Stimulated activated CD4-positive, alpha-beta T cell treated with anti-CD3 and anti-CD28 coated beads, Interleukin-12 subunit alpha, Interleukin-12 subunit beta, amount 100 ng/mL, for 48 hours (primary cell): ENCODE measurements around the gene CDH24.
"Not testable (repeated sequence)": the region's sequence is repeated elsewhere in the genome, so short reads cannot be mapped to it uniquely, and the experiment has no call there.

Experiments
- DNase-seq, 3 donors: peaks; one replicate each; pipeline ENCODE4 v3.0.0-alpha.2; 2020; ENCODE audit warnings: low read depth in 2 of 3, low spot score in 1 of 3

CDH24 gene

DNA sequence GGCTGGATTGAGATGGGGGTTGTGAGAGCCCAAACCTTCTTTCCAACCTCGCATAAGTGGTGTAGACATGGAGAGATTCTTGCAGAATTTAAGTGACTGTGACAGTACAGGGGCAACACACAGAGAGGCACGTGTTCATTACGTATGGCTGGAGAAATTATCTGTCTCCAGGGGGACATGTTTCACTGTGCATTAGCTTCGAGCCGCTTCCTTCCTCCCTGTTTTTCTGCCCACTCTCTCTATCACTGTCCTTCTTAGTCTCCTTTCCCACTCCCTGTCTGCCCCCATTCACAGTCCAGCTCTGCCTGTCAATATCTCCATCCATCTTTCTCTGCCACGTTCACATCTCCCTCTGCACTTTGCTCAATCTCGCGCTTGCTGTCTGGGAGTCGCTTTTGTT lies 35.9 kb downstream of the CDH24 start:
- DNase-seq: no peak

DNA sequence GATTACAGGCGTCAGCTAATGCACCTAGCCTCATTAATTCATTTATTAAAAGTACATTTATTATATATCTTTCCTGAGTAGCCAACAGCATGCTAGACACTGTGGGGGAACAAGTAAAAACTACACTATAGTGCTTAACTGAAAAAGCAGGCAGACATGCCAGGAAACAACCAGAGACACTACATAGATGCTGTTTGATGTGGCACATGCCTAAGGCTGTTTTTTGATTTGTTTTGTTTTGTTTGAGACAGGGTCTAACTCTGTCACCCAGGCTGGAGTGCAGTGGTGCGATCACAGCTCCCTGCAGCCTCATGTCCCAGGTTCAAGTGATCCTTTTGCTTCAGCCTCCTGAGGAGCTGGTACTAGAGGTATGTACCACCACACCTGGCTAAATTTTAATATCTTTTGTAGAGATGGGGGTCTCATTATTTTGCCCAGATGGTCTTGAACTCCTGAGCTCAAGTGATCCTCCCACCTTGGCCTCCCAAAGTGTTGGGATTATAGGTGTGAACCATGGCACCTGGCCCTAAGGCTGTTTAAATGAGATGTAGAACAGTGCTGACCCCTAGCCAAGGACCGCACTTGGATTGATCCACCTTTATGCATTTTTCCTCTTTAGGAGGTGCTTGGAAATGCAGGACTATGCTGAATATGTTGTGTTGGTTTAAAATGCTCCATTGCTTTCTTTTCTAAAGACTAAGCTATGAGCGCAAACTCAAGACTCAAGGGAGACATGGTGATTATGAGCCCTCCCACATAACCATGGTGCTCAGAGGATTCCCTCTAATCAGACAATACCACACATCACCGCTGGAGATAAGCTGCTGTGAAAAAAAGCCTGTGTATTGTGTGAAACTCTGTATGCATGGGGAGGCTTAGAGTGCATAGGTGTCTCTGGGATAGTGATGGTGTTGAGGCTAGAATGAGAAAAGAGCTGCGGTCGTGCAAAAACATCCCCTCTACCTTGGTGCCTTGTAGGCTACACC lies 36.9 kb downstream of the CDH24 start:
- DNase-seq: no peak

DNA sequence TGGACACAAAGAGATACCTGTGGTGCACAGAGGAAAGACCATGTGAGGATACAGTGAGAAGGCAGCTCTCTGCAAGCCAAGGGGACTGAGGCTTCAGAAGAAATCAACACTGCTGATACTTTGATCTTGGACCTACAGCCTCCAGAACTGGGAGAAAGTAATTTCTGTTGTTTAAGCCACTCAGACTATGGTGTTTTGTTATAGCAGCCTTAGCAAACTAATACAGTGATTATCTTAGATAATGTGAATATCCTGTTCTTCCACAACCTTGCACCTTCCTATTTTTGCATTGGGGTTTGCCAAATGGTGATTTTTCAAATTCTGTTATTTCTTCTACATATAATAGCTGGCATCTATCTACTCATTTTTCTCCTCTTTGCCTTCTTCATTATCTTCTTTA lies 39.2 kb downstream of the CDH24 start:
- no peak for DNase-seq

DNA sequence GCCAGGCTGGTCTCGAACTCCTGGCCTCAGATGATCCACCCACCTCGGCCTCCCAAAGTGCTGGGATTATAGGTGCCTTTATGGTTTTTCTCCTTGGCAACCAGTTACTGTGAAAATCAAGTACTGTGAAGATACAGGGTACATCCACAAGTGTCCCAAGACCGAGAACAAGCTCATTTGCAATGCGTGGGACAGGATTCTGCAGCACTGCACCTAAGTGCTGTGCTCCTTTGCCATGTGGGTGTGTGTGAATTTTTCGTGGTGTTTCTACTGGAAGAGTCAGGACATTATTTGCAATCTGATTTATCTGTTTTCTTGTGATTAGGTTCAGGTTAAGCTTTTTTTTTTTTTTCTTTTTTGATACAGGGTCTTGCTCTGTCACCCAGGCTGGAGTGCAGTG lies 40.2 kb downstream of the CDH24 start:
- no peak for DNase-seq

DNA sequence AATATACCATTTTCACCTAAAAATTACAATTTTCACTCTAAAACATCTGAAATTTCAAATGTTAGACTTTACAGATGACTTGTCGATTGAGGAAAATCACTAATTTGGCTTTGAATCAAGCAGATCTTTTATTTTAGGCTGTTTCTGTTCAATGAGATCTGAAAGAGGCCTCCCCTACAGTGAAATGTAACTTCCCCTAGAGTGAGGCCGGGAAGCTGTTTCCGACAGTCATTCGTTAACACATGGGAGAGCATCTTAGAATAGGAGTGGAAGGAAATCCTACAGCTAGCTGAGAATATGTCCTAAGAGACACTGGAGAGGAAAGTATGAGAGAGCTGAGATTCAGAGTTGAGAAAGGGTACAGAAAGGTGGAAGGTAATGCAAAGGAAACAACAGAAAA lies 41.7 kb downstream of the CDH24 start:
- DNase-seq: no peak

DNA sequence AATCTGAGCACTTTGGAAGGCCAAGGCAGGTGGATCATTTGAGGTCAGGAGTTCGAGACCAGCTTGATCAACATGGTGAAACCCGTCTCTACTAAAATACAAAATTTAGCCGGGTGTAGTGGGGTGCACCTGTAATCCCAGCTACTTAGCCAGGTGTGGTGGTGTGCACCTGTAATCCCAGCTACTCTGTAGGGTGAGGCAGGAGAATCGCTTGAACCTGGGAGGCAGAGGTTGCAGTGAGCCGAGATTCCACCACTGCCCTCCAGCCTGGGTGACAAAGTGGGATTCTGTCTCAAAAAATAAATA lies 43.6 kb downstream of the CDH24 start:
- not testable (repeated sequence) for DNase-seq

DNA sequence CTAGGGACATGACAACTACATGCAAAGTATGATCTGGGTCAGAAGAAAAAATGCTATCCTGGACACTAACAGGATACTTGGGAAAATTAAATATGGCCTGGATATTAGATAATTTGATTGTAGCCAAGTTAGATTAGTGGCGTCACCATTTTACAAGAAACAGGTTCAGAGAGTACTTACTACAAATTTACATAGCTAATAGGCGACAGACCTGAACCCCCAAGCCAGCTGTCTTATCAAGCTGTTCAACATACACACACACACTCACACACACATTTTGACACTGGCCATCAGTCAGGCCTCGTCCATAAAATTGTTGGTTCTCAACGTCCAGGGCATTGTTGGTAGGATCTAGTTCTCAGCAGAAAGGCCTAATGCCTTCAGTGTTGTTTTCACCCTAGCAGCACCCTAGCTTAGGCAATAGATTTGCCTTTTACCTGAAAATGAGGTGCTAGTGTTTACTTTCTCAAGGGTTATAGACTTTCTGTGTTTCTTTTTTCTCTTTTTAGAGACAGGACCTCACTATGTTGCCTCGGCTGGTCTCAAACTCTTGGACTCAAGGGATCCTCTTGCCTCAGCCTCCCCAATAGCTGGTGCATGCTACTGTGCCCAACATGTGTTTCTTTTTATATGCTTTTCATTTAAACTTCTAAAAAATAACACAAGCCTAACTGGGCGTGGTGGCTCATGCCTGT lies 44.1 kb downstream of the CDH24 start:
- DNase-seq: no peak

DNA sequence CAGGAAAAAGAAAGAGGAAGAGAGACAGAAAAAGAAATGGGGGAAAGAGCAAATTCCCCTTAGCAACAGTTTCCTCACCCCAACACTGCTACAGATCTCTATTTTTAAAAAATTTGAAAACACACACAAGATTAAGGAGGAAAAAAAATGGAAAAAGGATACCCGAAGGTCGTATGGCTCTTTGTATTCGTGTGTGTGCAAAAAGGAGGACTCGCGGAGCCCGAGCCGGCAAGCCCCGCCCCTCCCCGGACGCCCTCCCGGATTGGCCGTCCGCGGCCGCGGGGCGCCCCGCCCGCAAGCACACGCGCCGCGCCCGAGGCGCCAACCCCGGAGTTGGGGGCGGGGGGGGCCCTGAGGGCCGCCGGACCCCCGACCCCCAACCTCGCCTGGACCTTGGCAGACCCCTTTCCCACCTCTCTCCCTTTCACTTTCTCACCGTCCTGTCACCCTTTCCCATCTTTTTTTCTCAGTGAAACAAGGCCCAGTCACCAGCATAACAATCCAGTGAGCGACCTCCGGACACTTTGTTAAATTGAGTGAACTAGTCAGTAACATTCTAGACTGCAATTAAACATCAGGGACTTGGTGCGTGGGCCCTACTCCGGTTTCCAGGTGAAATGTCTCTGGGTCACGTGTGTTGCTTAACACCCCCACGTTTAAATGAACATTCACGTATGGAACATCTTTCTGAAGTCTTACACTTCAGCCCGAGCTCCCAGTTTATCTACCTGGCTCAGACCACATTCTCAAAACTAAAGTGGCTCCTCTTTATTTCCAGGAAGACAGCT lies 47.2 kb downstream of the CDH24 start, which contains the start of gene C14orf93:
Gene C14orf93, minus strand, starts transcription at position 205 of the 788 bp plus-strand sequence. CDS start 11,120 bp downstream, outside the sequence.
- peak; percentile 63 to 79 (median 74) for DNase-seq

DNA sequence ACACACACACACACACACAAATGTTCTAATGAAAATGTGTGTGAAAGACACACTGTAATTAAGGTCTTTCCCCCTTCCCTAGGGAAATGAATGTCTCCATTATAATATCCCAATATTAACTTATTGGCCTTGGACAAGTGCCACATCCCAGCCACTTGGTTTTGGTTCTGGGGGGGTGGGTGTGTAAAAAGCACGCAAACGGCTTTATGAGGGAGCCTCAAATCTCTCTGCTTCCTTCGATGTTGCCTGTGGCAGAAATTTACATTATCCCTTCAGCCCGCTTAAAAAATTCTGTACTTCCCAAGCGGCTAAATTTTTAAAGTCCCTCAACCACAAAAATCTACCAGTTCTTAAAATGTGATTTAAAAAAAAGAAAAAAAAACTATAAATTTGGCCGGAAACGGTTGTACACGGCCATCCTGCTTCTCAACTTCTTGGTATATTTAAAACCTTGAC lies 47.8 kb downstream of the CDH24 start:
- no peak for DNase-seq

DNA sequence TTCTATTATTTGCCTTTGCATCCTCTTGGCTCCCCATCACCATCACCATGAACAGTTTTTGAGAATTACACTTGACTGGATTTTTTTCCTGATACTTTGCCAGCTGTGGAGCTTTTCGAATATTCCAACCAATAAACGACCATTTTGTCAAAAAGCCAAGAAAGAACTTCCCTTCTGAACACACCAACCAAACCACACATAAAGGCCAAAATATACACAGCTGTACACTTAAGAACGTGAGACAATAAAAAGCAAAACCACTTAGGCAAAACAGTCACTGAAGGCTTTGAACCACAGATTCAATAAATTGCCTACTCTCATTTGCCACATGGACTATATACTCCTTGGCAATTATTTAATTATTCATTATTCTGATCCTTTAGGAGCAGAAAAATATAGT lies 48.5 kb downstream of the CDH24 start:
- no peak for DNase-seq

DNA sequence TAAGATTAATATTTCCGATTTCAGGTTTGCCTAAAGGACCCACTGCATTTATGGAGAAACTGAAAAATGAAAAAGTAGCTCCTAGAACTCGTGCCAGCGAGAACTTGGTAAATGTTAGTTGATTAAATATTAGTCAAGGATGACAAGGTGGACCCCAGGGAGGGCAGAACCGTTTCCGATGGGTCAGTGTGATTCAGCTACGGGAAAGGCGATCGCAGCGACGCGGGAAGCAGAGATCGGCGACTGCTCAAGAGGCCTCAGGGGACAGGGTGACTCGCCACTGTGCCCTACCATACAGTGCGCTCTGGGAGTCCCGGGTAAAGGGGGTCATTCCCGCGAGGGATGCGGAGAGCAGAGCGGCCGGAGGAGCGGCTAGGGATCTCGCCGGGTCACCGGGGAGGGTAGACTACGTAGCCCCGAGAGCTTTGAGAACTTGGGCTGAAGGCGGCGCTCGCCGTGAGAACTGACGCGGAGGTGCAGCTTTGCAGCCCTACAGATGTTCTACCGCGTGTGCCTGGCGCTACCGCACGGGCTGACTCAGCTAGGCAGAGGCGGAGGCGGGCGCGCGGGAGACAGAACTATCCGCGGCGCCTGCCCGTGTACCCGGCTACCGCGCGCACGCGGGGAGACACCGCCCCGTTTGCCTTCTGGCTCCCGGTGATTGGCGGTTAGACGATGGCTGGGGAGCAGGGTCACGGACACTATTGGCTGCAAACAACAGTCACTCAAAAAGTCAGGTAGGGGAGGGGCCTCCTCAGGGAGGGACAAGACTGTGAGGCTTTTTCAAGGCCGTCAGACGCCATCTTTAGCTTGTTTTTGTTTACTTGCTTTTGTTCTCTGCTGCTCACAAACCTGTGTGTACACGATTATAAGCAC lies 50.5 kb downstream of the CDH24 start:
- peak; percentile 94 to 96 (median 95) for DNase-seq

DNA sequence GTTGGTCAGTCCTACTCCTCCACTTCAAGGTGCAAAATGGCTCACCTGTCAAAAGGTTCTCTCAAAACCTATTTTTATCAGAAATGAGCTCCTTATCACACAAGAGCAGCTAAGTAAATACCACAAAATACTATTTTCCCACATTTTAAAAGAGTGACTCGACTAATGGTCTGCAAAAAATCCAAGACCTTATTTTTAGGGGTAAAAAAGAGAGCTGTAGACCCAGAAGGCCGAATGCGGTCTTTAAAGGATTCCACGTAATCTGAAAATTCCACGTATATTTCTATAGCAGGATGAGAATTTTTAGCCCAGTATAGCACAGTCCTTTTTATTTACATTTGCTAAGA lies 51.2 kb downstream of the CDH24 start:
- no peak for DNase-seq

DNA sequence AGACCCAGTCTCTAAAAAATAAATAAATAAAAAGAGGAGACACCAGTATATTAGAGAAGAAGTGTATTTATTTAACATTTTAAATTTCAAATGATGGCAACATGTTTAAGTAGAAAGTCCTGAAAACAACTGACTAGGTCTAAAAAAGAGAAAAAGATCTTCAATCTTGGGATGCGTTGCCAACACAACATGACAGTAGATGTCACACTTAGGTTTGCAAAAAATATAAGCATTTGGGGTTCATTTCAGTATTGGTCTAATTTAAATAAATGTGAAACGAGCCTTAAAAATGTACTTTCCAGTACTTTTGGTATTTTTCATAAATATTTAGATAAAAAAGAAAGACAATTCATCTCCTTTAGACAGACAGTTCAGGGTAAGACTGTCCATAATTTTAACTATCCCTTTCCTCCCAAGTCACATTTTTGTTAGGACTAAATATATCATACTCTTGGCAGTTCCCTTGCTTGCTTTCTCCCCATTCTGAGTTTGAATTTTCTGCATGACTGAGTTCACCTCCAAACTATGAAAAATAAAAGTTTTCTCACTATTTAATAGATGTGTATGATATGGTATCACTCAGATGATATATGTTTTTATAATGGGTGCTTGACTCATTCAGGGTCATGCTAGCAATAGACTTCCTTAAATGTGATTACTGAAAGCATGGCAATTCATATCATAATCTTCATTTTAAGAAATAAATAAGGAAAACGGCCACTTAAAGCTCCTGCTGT lies 51.7 kb downstream of the CDH24 start:
- no peak for DNase-seq

DNA sequence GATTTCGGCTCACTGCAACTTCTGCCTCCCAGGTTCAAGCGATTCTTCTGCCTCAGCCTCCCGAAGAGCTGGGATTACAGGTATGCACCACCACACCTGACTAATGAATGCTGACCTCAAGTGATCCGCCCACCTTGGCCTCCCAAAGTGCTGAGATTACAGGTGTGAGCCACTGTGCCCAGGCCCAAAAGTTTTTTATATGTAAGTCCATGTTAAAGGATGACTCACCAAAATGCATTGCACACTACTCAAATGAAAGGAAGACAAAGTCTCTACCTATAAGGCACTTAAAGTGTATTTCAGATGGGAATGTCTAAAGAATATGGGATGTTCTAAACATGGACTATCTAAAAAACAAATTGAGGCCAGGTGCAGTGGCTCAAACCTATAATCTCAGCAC lies 53.0 kb downstream of the CDH24 start:
- DNase-seq: not testable (repeated sequence)

DNA sequence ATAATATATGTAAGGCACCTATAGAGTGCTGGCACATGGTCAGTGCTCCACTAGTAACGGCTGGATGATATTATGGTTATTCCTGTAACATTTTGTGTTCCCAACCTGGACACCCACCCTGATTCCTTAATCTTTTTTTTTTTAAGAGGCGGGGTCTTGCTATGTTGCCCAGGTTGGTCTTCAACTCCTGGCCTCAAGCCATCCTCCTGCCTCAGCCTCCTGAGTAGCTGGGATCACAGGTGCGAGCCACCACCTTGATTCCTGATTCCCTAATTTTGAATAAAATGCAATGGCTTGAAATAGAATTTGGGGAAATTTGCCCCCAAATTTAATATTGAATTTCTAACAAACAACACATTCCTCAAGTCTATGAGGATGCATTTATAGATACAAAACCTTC lies 54.7 kb downstream of the CDH24 start:
- no peak for DNase-seq

DNA sequence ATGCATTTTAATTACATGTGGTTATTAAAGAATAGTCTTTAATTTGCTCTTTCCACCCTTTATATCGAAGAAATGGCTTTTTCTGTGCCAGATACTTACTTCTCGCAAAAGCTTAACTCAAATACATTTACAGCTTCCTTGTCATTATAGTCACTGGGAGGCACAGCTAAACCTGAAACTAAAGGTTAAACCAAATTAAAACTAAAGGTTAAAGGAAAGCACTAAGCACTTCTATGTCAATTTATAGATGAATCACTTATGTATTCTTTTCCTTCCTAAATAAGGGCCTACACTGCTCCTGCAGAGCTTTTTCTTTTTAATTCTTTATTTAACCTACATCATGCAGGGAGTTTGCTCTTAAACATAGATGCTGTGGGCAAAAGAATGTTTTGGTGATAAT lies 56.5 kb downstream of the CDH24 start:
- no peak for DNase-seq

DNA sequence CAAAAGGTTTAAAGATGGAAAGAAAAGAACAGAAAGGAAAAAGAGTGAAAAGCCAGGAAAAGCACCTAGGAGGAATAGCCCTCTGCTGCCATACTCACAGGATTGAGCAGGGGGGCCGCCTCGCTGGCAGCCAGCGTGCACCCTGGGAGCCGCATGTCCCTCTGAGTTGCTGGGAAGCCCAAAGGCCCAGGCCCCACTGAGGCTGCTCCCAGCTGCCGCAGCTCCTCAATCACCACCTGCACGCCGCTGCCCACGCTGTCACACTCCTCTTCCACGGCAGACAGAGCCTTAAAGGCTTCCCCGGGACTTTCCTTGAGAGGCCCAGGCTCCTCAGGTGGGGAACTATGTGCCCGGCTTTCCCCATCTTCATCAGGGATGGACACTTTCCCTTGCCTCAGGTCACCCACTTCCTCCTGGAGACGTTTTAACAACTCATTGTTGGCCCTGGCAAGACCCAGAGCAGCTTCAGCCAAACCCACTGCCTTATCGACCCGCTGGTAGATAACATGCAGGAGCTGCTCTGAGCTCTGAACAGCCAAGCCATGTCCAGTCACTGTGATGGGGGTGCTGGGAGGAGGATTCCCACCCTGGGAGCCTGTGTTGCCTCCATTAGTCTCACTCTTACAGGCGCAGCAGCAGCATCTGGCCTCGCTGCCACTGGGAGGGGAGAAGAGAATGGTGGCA lies 58.8 kb downstream of the CDH24 start:
- no peak for DNase-seq

DNA sequence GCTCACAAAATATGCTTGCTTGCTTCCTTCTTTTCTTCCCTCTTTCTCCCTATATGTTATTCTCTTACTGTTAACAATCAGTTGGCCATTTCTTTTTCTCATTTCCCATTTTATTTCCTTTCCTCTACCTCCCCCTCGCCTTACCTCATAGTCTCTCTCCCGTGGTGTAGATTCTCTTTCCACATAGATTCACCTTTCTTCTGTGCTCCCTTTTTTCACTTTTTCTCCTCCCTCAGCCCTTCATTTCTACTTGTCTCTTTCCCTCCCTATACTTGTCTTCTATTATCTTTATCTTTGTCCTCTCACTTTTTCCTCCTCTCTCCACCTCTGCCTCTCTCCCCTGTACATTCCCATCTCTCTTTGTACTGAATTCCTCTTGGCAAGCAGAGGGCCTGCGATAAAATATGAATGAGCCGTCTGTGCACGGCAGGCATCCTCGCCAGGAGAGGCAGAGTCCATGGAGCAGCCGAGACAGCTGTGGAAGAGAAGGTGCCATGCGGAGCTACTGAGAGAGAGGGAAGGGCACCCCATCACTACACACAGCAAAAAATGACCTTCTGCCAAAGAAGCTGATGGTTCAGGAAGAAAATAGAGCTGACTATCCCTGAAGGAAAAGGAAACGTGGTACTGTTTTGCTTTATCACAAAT lies 59.5 kb downstream of the CDH24 start:
- no peak for DNase-seq
